Measurements from ENCODE around the gene LMX1A.

LMX1A gene

GRCh38 chr1:165228111-165228655 lies 128.3 kb downstream of the LMX1A start:
- H3K27ac ChIP-seq: no peak overlapping the region

GRCh38 chr1:165226326-165226725 lies 130.2 kb downstream of the LMX1A start:
- H3K27ac ChIP-seq: no peak overlapping the region
- TF ChIP-seq CTCF (IDR thresholded peaks at IDR 0.05) (no peak), ZFX (IDR thresholded peaks at IDR 0.05; ENCODE audit: borderline replicate concordance) (no peak)

More at GRCh38 chr1:165228111-165228655, 128.3 kb downstream of the LMX1A start:
- TF ChIP-seq ZFX (IDR thresholded peaks at IDR 0.05; ENCODE audit: borderline replicate concordance): no peak
- no peak for TF ChIP-seq CTCF (IDR thresholded peaks at IDR 0.05)

GRCh38 chr1:165225650-165226049 lies 130.9 kb downstream of the LMX1A start:
- no peak overlapping the region for H3K27ac ChIP-seq
- no peak for TF ChIP-seq ZFX (IDR thresholded peaks at IDR 0.05; ENCODE audit: borderline replicate concordance)

- TF ChIP-seq ZFX (IDR thresholded peaks at IDR 0.05; ENCODE audit: borderline replicate concordance) (no peak), CTCF (IDR thresholded peaks at IDR 0.05) (no peak)
- no peak overlapping the region for H3K27ac ChIP-seq
These were observed 131.5 kb downstream of the LMX1A start for GRCh38 chr1:165225062-165225461.

- H3K27ac ChIP-seq: no peak overlapping the region
- TF ChIP-seq ZFX (IDR thresholded peaks at IDR 0.05; ENCODE audit: borderline replicate concordance) (no peak), CTCF (IDR thresholded peaks at IDR 0.05) (no peak)
These were observed 132.0 kb downstream of the LMX1A start for GRCh38 chr1:165224504-165224903.

- H3K27ac ChIP-seq: no peak overlapping the region
- TF ChIP-seq CTCF (IDR thresholded peaks at IDR 0.05) (no peak), ZFX (IDR thresholded peaks at IDR 0.05; ENCODE audit: borderline replicate concordance) (no peak)
These were observed 133.9 kb downstream of the LMX1A start for GRCh38 chr1:165222580-165222979.

- TF ChIP-seq ZFX (IDR thresholded peaks at IDR 0.05; ENCODE audit: borderline replicate concordance) (no peak), CTCF (IDR thresholded peaks at IDR 0.05) (no peak)
- H3K27ac ChIP-seq: no peak overlapping the region
These were observed 137.8 kb downstream of the LMX1A start for GRCh38 chr1:165218731-165219130.

GRCh38 chr1:165217958-165218357 lies 138.6 kb downstream of the LMX1A start:
- TF ChIP-seq CTCF (IDR thresholded peaks at IDR 0.05) (no peak), ZFX (IDR thresholded peaks at IDR 0.05; ENCODE audit: borderline replicate concordance) (no peak)
- H3K27ac ChIP-seq: no peak overlapping the region

Measured in 22Rv1 (cell line).